GM21526 (cell line): ENCODE data around the gene DNAJC17.

ENCODE experiments used
- ATAC-seq: cut with Tn5 transposase; IDR thresholded peaks from one replicate; pipeline ENCODE4 v1.9.1; 2021; ENCODE audit warnings: moderate library complexity; ENCODE audit not compliant: unreplicated experiment, low FRiP score

Gene DNAJC17

DNA sequence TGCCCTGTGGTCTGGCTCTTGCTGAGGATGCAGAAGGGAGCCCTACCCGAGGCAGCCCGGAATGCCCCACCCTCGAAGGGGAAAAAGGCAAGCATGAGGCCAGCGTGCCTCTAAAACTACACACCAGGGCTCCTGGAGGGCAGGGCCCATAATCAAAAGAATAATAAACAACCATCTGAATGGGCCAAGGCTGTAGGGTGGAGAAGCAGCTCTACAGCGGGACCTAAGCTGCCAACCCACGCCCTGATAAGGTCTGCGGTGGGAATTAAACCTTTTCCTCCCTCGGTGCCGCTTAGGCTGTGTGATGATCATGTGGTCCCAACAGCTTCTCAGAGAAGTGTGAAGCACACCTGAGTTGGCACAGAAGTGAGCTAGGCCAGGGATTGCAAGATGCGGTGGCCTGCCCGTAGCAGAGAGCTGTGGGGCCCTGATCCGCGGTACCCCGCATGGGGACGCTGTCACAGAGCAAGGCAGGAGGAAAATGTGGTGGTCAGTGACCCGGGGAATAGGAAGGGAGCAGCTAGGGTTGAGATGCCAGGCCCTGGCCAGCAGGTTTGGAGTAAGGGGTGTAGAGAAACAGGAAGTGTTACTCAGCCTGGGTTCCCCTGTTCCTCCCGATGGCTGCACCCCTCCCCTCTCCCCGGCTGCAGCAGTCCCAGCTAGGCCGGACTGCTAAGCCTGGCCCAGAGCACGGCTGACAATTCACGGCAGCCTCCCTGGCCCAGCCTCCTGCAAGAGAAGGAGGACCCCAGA is 38.6 kb downstream of the DNAJC17 start:
- no peak for ATAC-seq

DNA sequence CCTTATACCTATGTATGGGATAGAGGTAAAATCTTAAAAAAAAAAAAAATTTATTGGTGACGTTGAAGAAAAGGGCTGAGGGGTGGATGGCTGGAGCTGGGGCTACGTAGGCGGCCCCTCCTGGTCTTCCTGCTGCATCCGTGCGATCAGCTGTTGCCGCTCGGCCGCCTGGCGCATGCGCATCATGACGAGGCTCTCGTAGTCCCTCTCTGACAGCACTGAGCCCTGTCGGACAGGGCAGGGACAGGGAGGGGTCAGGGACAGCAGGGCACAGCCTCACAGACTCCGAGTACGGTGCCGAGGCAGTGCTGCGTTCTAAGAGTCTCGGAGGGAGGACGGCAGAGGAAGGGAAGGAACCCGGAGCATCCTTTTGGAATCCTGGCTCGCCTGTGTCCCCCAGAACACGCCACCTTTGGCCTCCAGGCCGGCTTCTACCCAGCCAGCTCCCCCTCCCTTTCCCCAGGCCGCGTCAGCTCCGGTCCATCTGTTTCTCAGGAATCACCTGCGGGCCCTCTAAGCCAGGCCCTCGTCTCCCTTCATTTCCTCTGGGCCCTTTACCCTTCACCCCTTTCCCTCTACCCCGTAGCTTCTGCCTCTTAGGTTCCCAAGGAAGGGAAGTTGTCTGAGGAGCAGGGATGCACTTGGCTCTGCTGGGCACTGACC is 39.3 kb downstream of the DNAJC17 start:
- no peak for ATAC-seq

DNA sequence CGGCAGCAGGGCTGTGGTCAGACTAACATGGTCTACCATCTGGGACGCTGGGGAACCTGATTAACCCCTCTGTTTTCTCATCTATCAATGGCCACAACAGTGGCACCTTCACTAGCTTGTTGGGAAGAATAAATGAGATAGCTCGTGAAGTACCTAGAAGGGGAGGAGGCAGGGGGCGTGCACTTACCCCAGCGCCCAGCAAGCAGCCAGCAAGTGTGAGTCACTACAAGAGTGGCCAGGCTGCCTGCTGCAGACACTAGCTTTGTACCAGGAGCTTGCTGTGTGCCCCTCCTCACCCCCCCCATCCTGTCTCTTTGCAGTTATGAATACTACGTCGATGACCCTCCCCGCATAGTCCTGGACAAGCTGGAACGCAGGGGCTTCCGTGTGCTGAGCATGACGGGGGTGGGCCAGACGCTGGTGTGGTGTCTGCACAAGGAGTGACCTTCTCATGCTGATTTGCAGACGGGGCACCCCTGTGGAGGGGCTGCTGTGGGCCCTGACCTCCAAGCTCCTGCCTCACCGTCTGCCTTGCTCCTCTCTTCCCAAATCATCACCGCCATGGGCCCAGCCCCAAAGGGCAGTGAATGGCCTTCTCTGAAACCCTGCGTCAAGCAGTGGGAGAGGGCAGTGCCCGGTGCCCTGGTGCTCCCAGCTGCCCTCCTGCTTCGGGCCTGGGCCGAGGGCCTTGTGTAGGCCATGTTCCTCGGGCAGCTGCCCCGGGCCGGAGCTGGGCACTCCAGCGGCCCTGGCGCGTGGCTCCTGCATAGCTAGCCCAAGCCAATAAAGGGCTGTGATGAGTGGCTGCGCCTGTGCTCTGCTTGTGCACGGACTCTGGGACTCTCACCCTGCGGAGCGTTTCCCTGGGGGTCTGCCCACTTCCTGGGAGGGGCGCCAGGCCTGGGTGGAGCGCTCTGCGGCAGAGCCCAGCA is 40.1 kb downstream of the DNAJC17 start:
- no peak for ATAC-seq

DNA sequence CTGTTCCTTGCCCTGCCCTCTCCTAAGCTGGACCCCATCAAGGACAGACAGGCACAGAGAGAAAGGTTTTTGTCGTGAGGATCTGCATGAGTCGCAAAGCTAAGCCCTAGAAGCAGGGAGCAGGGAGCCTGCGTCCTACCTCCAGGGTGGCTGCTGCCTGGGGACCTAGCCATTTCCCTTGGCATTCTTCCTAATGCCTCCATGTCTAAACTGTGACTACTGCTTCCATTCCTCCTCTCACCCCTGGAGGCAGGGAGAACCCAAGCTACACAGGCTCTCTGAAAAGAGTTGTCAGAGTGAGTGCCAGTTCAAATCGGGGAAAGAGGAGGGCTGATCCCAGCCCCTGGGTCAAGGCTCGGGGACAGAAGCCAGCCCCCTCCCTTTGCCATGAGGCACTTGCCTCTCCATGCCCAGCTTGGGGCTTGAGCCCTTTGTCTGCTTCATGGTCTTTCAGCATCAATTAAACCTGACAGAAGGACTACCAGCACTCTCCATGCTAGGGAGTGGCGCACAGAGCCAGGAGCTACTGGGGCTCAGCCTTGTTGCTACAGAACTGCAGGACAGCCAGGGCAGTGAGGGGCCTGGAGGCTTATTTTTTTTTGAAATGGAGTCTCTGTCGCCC is 41.0 kb downstream of the DNAJC17 start:
- no peak for ATAC-seq

DNA sequence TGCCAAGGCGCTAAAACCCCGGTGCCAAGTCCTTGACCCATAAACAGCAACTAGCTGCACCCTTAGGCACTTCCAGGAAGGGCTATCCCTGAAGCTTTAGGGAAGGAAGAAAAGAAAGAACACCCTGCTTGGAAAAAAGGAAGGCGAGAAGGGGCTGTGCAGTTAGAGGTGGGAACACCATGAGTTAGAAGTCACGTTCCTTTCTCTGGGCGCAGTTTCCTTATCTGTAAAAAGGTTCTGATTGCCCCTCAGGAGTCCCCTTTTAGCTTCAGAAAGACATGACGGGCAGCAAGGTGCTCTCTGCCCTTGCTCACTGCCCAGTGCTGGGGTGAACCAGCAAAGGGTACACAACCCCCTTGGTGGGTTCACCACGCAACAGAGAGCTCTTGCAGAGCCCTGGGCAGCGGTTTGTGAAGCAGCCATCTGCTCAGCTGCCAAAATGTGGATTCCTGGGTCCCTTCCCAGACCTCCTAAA is 42.6 kb downstream of the DNAJC17 start:
- no peak for ATAC-seq

DNA sequence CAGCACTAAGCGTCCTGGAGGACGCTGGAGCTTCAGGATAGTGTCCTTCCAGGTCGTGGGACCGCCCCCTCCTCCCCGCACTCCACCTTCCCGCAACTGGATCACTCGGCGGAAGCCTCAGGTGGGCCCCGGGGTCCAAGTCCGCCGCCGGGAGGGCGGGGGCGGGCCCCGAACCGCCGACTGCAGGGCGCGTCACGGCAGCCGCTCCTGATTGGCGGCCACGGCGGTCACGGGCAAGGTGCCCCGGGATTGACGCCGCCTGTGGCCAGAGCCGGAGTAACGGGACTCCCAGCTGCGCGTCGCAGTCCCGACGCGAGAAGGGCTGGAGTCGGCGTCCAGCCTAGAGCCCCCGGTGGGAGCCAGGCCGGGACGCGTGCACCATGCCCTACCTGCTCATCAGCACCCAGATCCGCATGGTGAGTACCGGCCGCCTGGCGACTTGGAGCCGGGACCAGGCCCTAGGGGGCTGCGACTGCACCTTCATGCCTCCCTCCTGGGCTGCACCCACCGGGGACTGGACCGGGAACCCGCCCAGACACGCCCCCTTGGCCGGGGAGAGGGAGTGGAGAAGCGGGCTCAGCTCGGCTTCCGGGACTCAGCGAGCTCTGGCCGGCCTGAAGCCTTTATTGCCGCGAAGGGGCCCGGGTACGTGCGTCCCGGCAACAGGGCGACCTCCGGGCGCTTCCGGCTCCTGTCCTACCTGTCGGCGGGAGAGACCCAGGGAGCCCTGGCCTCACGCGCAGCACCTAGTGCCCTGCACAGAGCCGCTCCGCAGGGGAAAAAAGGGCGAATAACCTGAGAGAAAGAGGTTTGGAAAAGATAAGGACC is 43.3 kb downstream of the DNAJC17 start, which contains the start of gene GCHFR:
GCHFR (plus strand) TSS at position 268 of the 828 bp plus-strand sequence; CDS start at position 381, 113 bp downstream.
- peak; percentile 53 for ATAC-seq

DNA sequence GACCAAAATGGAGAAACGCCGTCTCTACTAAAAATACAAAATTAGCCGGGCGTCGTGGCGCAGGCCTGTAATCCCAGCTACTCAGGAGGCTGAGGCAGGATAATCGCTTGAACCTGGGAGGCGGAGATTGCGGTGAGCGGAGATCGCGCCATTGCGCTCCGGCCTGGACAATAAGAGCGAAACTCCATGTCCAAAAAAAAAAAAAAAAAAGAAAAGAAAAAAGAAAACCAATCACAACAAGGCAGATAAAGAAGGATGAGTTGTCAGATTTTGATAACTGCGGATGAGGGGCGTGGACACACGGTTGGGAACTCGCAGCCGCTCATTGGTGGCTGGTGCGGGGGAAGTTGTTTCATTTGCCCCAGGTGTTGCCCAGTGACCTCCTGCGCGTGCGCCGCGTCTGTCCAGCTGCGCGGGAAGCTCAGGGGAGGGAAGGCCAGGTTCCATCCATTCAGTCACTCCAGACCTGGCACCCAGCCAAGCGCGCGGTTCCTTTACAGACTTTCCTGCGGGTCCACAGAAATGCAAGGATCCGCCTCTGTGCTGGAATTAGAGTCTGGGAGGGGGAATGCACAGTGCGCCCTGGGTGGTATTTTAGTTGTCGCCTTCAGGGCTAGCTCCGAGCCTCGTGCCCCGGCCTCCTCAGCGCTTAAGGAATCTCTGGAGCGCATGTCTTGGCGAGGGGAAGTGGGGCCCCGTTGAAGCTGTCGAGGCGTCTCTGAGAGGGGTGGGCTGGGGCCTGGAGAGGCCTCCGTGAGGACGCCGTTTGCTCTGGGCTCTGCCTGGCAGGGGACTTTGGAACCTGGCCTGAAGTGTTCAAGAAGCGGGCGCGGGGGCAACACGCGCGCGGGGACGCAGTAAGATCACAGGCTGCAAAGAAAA is 44.1 kb downstream of the DNAJC17 start:
- ATAC-seq = no peak

DNA sequence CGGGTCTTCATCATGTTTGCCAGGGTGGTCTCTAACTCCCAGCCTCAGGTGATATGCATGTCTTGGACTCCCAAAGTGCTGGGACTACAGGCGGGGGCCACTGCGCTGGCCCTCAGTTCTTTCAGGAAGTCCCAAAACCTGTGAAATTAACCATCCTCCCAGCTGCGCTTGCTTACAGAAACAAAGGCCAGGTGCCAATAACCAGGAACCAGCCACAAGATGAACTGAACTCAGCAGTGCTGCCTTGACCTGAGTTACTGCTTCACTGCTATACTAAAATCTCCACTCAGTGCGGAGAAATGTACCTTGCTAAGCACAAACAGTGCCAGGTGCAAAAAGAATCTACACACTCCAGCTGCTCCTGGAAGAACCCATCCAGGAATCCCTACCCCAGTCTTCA is 47.3 kb downstream of the DNAJC17 start:
- ATAC-seq = no peak

DNA sequence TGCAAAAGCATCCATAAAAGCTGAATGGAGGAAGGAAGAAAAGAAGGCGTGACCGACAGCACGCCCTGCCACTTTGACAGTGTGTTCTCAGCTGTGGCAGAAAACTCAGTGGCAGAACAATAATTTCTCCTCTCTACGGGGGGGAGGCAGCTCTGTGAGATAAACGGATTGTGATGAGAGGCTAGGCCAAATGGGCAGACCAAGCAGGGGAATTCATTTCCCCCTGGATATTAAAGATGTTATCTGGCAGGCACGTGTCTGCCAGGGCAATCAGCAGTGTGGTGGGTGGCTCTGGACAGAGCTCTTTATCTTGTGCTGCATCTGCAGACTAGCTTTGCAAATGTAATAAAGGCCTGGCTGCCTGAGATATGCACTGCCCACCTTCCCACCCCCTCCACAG is 50.3 kb downstream of the DNAJC17 start:
- no peak for ATAC-seq

DNA sequence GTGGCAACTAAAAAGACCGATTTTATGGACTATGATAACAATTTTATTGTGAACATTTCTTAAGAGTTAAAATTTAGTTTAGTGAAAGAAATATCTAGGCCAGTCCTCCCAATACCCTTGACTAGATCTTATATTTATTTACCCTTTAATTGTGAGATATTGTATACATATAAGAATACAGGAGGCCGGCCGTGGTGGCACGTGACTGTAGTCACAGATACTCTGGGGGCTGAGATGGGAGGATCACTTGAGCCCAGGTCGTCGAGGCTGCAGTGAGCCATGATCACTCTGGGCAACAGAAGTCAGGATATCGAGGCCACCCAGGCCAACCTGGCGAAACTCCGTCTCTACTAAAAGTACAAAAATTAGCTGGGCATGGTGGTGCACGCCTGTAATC is 51.5 kb downstream of the DNAJC17 start:
- no peak for ATAC-seq

DNA sequence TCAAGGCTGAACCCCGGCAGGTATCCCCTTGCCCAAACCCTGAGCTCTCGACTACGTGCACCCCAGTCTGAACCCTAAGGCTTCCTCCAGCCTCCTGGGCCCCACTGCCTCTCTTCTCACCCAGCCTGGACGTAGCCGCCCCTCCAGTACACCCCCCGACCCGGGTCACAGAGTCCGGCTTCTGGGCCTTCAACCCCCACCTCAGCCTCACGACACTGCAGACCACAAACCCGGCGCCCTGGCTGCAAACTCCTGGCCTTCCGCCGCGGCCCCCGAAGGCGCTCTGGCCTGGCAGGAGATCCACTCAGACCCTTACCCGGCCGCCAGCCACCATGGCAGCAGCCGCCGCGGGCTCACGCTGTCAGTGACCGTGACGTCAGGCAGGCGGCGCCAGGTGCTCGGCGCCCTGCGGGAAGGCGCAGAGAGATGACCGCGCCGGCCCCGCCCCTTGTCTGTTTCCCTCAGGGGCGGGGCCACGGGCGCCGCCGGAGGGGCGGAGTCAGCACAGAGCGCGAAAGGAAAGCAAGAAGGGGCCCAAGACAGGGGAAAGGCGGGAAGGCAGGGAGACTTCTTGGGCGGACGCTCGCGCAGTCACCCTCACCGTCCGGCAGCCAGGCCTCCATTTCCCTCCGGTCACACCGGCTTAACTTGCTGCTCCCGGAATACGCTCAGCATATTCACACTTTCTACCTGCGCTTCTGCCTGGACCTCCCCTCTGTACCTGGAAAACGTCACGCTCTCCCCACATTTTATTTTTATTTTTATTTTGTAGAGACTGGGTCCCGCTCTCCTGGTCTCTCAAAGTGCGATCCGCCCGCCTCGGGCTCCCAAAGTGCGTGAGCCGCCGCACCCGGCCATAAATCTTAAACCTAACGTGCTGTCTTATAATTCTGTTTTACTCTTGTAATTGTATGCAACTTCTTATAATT is 52.1 kb downstream of the DNAJC17 start, which contains the start of gene RMDN3:
RMDN3 (minus strand) TSS at position 372 of the 929 bp plus-strand sequence. CDS start 471 bp downstream, outside the sequence.
- peak; percentile 74 for ATAC-seq

DNA sequence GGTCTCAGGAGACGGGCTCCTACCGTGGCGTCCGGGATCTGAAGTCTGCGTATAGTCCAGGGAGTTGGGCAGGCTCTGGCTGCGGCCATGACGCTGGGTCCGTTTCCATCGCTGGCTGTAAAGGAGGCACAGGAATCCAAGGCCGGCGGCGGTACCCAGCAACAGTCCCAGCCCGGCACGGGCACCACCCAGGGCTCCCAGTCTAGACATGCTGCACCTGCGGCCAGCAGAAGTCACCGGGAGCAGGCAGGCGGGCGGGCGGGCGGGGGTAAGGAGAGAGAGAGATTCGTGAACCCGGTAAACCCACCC is 52.7 kb downstream of the DNAJC17 start:
- peak; percentile 6 for ATAC-seq

DNA sequence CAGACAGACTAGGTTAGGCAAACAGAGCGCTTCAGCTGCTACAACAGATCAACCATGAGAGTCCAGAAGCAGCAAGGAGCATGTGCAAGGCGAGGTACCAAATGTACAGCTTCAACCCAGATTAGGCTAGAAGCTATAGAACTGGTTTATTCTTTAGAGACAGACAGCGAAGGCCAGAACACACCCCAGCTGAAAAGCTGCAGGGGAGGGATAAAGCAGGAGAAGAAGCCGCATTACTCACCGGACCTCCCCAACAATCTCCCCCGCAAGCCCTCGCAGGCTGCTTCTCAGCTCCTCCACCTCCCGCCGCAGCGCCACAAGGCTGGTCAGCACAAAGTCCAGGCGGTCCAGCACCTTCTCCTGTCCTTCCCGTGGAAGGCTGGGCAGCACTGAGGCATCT is 55.5 kb downstream of the DNAJC17 start:
- ATAC-seq = no peak

DNA sequence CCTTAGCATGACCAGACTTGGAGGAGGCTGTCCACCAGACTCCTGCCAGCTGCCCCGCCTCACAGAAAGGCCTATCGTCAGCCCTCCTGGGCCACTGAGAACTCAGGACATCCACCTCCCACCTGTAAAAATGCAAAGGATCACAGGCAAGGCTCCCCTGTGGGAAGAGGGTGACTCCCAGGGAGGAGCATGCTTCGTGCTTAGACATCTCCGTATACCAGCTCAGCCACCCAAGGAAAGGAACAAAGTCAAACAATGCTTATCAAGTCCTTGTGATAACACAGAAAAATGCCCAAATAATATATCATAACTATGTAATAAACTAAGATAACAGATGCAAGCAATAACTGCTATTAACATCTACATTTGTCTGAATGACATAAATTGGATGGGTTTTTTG is 56.4 kb downstream of the DNAJC17 start:
- ATAC-seq = no peak

DNA sequence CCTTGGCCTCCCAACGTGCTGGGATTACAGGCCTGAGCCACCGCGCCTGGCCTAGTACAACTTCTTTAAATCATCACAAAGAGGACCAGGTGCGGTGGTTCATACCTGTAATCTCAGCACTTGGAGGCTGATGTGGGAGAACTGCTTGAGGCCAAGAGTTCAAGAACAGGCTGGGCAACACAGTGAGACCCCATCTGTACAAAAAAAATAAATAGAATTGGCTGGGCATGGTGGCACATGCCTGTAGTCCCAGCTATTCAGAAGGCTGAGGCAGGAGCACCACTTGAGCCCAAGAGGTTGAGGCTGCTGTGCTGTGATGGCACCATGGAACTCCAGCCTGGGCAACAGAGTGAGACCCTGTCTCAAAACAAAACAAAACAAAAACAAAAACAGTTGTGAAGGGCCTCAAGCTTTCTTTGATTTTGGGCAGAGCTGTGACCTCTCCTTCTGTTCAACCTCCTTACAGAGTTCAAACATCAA is 58.1 kb downstream of the DNAJC17 start:
- ATAC-seq = no peak

DNA sequence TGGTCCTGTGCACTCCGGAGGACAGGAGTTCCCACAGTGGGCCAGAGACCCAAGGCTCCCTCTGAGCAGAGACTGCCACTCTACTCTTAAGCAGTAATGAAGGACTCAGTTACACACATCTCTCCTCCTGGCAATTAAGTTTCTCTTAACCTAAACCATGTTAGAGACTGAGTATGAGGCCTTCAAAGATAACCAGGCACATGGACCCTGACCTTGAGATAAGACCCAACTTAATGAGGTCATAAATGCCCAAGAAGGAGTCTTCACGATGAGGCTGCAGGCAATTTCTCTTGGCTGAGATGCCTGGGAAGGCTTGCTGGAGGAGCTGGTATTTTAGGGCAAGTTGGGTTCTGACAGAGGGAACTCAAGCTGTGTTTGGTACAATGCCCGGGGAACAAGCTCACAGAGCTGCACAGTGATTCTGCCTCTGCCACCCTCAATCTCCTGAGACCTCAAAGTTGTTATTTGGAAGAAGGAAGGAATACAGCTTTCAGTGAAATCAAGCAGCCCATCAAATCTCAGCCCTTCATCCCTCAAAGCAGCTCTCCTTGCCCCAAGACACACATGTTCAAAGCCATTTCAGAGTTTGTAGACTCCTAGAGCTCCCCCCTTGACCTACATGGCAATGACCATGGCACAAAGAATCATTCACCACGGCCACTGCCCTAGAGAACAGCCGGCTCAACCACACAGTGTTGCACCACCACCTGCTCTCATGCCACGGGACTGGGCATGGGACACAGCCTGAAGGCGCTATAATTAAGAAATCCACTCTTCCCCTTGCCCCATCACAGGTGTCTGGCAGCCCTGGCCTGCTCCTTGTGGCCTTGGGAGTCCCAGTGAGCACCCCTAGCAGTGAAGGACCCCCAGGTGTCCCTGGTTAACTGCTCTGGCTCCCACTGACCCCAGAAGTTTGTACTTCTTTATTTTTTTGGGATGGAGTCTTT is 59.3 kb downstream of the DNAJC17 start:
- ATAC-seq = no peak
